Stimulated activated CD4-positive, alpha-beta T cell treated with anti-CD3 and anti-CD28 coated beads, Interleukin-1b, Interleukin-23, amount 100 ng/mL, for 48 hours (primary cell): Measurements from ENCODE around the gene IKZF3.

ENCODE experiments used
- DNase-seq: peaks from one replicate; pipeline ENCODE4 v3.0.0-alpha.2; 2020

IKZF3 gene

GRCh38 chr17:39814497-39814896, 49.6 kb downstream of the IKZF3 start:
- DNase-seq = no peak

- peak; percentile 53 for DNase-seq
Observed at GRCh38 chr17:39813631-39814030, 50.5 kb downstream of the IKZF3 start.

- DNase-seq = no peak
Observed at GRCh38 chr17:39812466-39812865, 51.6 kb downstream of the IKZF3 start.

- DNase-seq = no peak
Observed at GRCh38 chr17:39810939-39811728, 53.0 kb downstream of the IKZF3 start.

GRCh38 chr17:39809221-39809620, 54.9 kb downstream of the IKZF3 start:
- DNase-seq = no peak

- no peak for DNase-seq
Observed at GRCh38 chr17:39808409-39808997, 55.6 kb downstream of the IKZF3 start.

- no peak for DNase-seq
Observed at GRCh38 chr17:39804839-39805238, 59.3 kb downstream of the IKZF3 start.

GRCh38 chr17:39801055-39801454, 63.1 kb downstream of the IKZF3 start:
- no peak for DNase-seq

- peak; percentile 65 for DNase-seq
Observed at GRCh38 chr17:39800540-39800939, 63.6 kb downstream of the IKZF3 start.

- DNase-seq = no peak
Observed at GRCh38 chr17:39799395-39799794, 64.7 kb downstream of the IKZF3 start.

- DNase-seq = no peak
Observed at GRCh38 chr17:39794249-39794970, 69.7 kb downstream of the IKZF3 start.

GRCh38 chr17:39793301-39793872, 70.7 kb downstream of the IKZF3 start:
- no peak for DNase-seq

GRCh38 chr17:39792526-39793221, 71.4 kb downstream of the IKZF3 start:
- no peak for DNase-seq

GRCh38 chr17:39791111-39791992, 72.8 kb downstream of the IKZF3 start:
- DNase-seq = peak; percentile 69

- no peak for DNase-seq
Observed at GRCh38 chr17:39787743-39788484, 76.2 kb downstream of the IKZF3 start.

- DNase-seq = no peak
Observed at GRCh38 chr17:39787041-39787440, 77.1 kb downstream of the IKZF3 start.

GRCh38 chr17:39782980-39783379, 81.1 kb downstream of the IKZF3 start:
- no peak for DNase-seq

GRCh38 chr17:39782481-39782880, 81.6 kb downstream of the IKZF3 start:
- DNase-seq = no peak

- no peak for DNase-seq
Observed at GRCh38 chr17:39781861-39782213, 82.3 kb downstream of the IKZF3 start.

GRCh38 chr17:39781031-39781860, 82.9 kb downstream of the IKZF3 start:
- DNase-seq = no peak
